ENCODE results near the gene LPCAT2.

DNA sequence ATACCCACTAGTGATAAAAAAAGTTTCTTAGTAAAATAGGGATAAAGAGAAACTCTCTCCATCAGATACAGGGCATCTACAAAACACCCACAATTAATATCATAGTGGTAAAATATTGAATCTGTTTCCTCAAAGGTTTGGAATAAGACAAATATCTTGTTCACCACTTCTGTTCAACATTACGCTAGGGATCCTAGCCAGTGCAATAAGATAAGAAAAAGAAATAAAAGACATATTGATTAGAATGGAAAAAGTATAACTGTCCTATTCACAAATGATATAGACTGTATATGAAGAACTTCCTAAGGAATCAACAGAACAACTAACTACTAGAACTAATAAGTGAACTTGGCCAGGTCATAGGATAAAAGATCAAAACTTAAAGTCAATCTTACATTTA is 12.9 kb downstream of the LPCAT2 start:
- TF ChIP-seq TAF1 (IDR thresholded peaks at IDR 0.05; ENCODE audit: low read depth, low read length) (no peak), POLR2A (IDR thresholded peaks at IDR 0.05; ENCODE audit: low read depth, low read length) (no peak), POLR2AphosphoS5 (IDR thresholded peaks at IDR 0.05; ENCODE audit: low read depth, low read length) (no peak), POU2F2 (IDR thresholded peaks at IDR 0.05; ENCODE audit: low read depth, low read length) (no peak)

All from GM12891 (cell line).